Measurements from ENCODE around the gene DNAH10. TPM values are rescaled to one million over a fixed set of nuclear protein-coding genes. Genes with fewer than 3 reads are reported as not detected.

Gene DNAH10
- total RNA-seq = 0.17 and 0.35 TPM in 2 replicates

GRCh38 chr12:123761841-123762714 lies at the start of gene DNAH10:
TSS of gene DNAH10 (plus strand) at chr12:123762301. CDS start at chr12:123762337, 36 bp downstream.

GRCh38 chr12:123972457-123973401 lies 210.6 kb downstream of the DNAH10 start, which contains the start of the genes CCDC92 and ZNF664:
TSS of gene CCDC92 (minus strand) at chr12:123972831. CDS start at chr12:123944305, 28,526 bp downstream.
TSS of gene ZNF664 (plus strand) at chr12:123973215. CDS start at chr12:124012145, 38,930 bp downstream.

Other genes starting within 250 kb of the DNAH10 start
- 14.0 and 19.2 TPM in 2 replicates for gene RILPL1, start 228.6 kb upstream of the DNAH10 start, total RNA-seq
- 142 and 206 TPM in 2 replicates for gene TMED2, start 177.7 kb upstream of the DNAH10 start, total RNA-seq
- 8.8 and 17.0 TPM in 2 replicates for gene DDX55, start 160.2 kb upstream of the DNAH10 start, total RNA-seq
- 59.9 and 76.3 TPM in 2 replicates for gene EIF2B1, start 128.6 kb upstream of the DNAH10 start, total RNA-seq
- 24.3 and 27.2 TPM in 2 replicates for gene GTF2H3, start 128.5 kb upstream of the DNAH10 start, total RNA-seq
- gene TCTN2, start 91.2 kb upstream of the DNAH10 start, total RNA-seq = 6.1 and 7.2 TPM in 2 replicates
- 7.9 and 13.2 TPM in 2 replicates for gene ATP6V0A2, start 49.9 kb upstream of the DNAH10 start, total RNA-seq
- 9.3 and 13.9 TPM in 2 replicates for gene CCDC92, start 210.5 kb downstream of the DNAH10 start, total RNA-seq
- 18.0 and 29.4 TPM in 2 replicates for gene ZNF664, start 210.9 kb downstream of the DNAH10 start, total RNA-seq

Measured in pericardium fibroblast (primary cell).